ENCODE measurements around the gene EXD2.
"Not testable (repeated sequence)": the region's sequence is repeated elsewhere in the genome, so short reads cannot be mapped to it uniquely, and the experiment has no call there.

Gene EXD2

GRCh38 chr14:69207435-69208041, 16.2 kb downstream of the EXD2 start:
- no peak for DNase-seq (ENCODE audit: low spot score)
- H3K9me3 ChIP-seq (ENCODE audit: severe bottlenecking): no peaks in the 10 kb centered on the region
- no peak for ATAC-seq (ENCODE audit: low read depth)
- no peak for TF ChIP-seq CTCF (IDR thresholded peaks at IDR 0.05; ENCODE audit: poor library complexity, severe bottlenecking)
- peaks cover 32% of the 10 kb centered on the region for H3K36me3 ChIP-seq (ENCODE audit: low read depth)
- H3K4me1 ChIP-seq (ENCODE audit: insufficient read depth, poor library complexity, severe bottlenecking): no peaks in the 10 kb centered on the region
- no peaks in the 10 kb centered on the region for H3K27me3 ChIP-seq (ENCODE audit: insufficient read depth, poor library complexity, severe bottlenecking)
- no peak overlapping the region for H3K27ac ChIP-seq (ENCODE audit: poor library complexity, severe bottlenecking)
- H3K4me3 ChIP-seq (ENCODE audit: severe bottlenecking): no peak overlapping the region

- no peak for TF ChIP-seq CTCF (IDR thresholded peaks at IDR 0.05; ENCODE audit: poor library complexity, severe bottlenecking)
- Histone ChIP-seq H3K27me3 (ENCODE audit: insufficient read depth, poor library complexity, severe bottlenecking) (no peaks in the 10 kb centered on the region), H3K9me3 (ENCODE audit: severe bottlenecking) (no peaks in the 10 kb centered on the region), H3K36me3 (ENCODE audit: low read depth) (peaks cover 33% of the 10 kb centered on the region), H3K4me3 (ENCODE audit: severe bottlenecking) (no peak overlapping the region), H3K27ac (ENCODE audit: poor library complexity, severe bottlenecking) (no peak overlapping the region), H3K4me1 (ENCODE audit: insufficient read depth, poor library complexity, severe bottlenecking) (no peaks in the 10 kb centered on the region)
- DNase-seq (ENCODE audit: low spot score): no peak
- ATAC-seq (ENCODE audit: low read depth): no peak
Observed at GRCh38 chr14:69208666-69209065, 17.4 kb downstream of the EXD2 start.

- no peak for TF ChIP-seq CTCF (IDR thresholded peaks at IDR 0.05; ENCODE audit: poor library complexity, severe bottlenecking)
- DNase-seq (ENCODE audit: low spot score) (no peak), ATAC-seq (ENCODE audit: low read depth) (no peak)
- Histone ChIP-seq H3K4me3 (ENCODE audit: severe bottlenecking) (no peak overlapping the region), H3K27me3 (ENCODE audit: insufficient read depth, poor library complexity, severe bottlenecking) (no peaks in the 10 kb centered on the region), H3K27ac (ENCODE audit: poor library complexity, severe bottlenecking) (no peak overlapping the region), H3K36me3 (ENCODE audit: low read depth) (peaks cover 45% of the 10 kb centered on the region), H3K9me3 (ENCODE audit: severe bottlenecking) (no peaks in the 10 kb centered on the region), H3K4me1 (ENCODE audit: insufficient read depth, poor library complexity, severe bottlenecking) (no peaks in the 10 kb centered on the region)
Observed at GRCh38 chr14:69214393-69214792, 23.1 kb downstream of the EXD2 start.

GRCh38 chr14:69217663-69218062, 26.4 kb downstream of the EXD2 start:
- ATAC-seq (ENCODE audit: low read depth); H3K4me1 ChIP-seq (ENCODE audit: insufficient read depth, poor library complexity, severe bottlenecking); DNase-seq (ENCODE audit: low spot score); H3K27me3 ChIP-seq (ENCODE audit: insufficient read depth, poor library complexity, severe bottlenecking); H3K27ac ChIP-seq (ENCODE audit: poor library complexity, severe bottlenecking); H3K9me3 ChIP-seq (ENCODE audit: severe bottlenecking); H3K4me3 ChIP-seq (ENCODE audit: severe bottlenecking): not testable (repeated sequence)
- peaks cover 38% of the 10 kb centered on the region for H3K36me3 ChIP-seq (ENCODE audit: low read depth)

- DNase-seq (ENCODE audit: low spot score) (no peak), ATAC-seq (ENCODE audit: low read depth) (no peak)
- H3K4me3 ChIP-seq (ENCODE audit: severe bottlenecking): no peak overlapping the region
- peaks cover 33% of the 10 kb centered on the region for H3K36me3 ChIP-seq (ENCODE audit: low read depth)
- H3K27ac ChIP-seq (ENCODE audit: poor library complexity, severe bottlenecking): no peak overlapping the region
- no peaks in the 10 kb centered on the region for H3K27me3 ChIP-seq (ENCODE audit: insufficient read depth, poor library complexity, severe bottlenecking)
- TF ChIP-seq CTCF (IDR thresholded peaks at IDR 0.05; ENCODE audit: poor library complexity, severe bottlenecking): no peak
- no peaks in the 10 kb centered on the region for H3K9me3 ChIP-seq (ENCODE audit: severe bottlenecking)
- no peaks in the 10 kb centered on the region for H3K4me1 ChIP-seq (ENCODE audit: insufficient read depth, poor library complexity, severe bottlenecking)
Observed at GRCh38 chr14:69224946-69225345, 33.6 kb downstream of the EXD2 start.
